GM19035 (cell line): ENCODE results near the gene MT1H.
"Not testable (repeated sequence)": the region's sequence is repeated elsewhere in the genome, so short reads cannot be mapped to it uniquely, and the experiment has no call there.

Experiments used
- ATAC-seq: cut with Tn5 transposase; IDR thresholded peaks from one replicate; pipeline ENCODE4 v1.9.1; 2021; ENCODE audit not compliant: unreplicated experiment

Gene MT1H

DNA sequence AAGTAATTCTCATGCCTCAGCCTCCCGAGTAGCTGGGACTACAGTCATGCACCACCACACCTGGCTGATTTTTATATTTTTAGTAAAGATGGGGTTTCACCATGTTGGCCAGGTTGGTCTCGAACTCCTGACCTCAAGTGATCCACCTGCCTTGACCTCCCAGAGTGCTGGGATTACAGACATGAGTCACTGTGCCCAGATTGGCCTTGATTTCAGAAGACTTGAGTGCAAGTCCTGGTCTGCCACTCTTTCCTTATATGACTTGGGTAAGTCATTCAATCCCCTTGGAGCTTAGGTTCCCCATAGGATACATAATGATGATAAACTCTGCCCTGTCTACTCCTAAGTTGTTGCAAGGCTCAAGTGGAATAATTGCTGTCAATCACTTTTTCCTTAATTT lies 47.9 kb downstream of the MT1H start:
- not testable (repeated sequence) for ATAC-seq
